Mesenteric fat pad (tissue), 1 donor: ENCODE results near the gene DDX21. TPM values are rescaled to one million over a fixed set of nuclear protein-coding genes. Genes with fewer than 3 reads are reported as not detected.
"Not testable (repeated sequence)": the region's sequence is repeated elsewhere in the genome, so short reads cannot be mapped to it uniquely, and the experiment has no call there.

ENCODE experiments used
- DNase-seq: peaks from one replicate; pipeline ENCODE4 v3.0.0-alpha.2; 2020; ENCODE audit warnings: low spot score
- long read RNA-seq: library from polyadenylated mRNA; unstranded; transcript quantifications from one replicate; pipeline ENCODE4 v2.0.0, GENCODE V29; 2020
- total RNA-seq: library from RNA; stranded (reverse); fragmentation: NEBNext Ultra II Directional; extraction: Animal tissue kit (Norgen Biotek cat#: 25700); gene quantifications from one replicate; pipeline ENCODE4 v1.2.1, GENCODE V29; 2021
- donor health status: DM: yes; HTN: yes; CAD: no.

Gene DDX21
- 110 TPM for total RNA-seq
- long read RNA-seq, full-length matches to known transcripts = 10 of 54 reads
- long read RNA-seq, partial matches to known transcripts = 30 of 54 reads
- long read RNA-seq, other reads (novel, unspliced or antisense) = 14 of 54 reads

- peak; percentile 95 for DNase-seq
Observed at GRCh38 chr10:68955832-68956532, at the start of gene DDX21. Gene DDX21, plus strand, starts transcription at chr10:68956170. Its CDS starts 56 bp downstream, at chr10:68956226.

GRCh38 chr10:68924593-68924992, 31.4 kb upstream of the DDX21 start:
- no peak for DNase-seq

GRCh38 chr10:68925489-68925888, 30.5 kb upstream of the DDX21 start:
- no peak for DNase-seq

GRCh38 chr10:68929157-68929556, 26.8 kb upstream of the DDX21 start:
- DNase-seq = not testable (repeated sequence)

- DNase-seq = not testable (repeated sequence)
Observed at GRCh38 chr10:68929888-68930287, 26.1 kb upstream of the DDX21 start.

- DNase-seq = not testable (repeated sequence)
Observed at GRCh38 chr10:68932860-68933259, 23.1 kb upstream of the DDX21 start.

GRCh38 chr10:68934994-68935393, 21.0 kb upstream of the DDX21 start:
- DNase-seq = no peak

GRCh38 chr10:68938117-68938516, 17.9 kb upstream of the DDX21 start:
- no peak for DNase-seq

- DNase-seq = no peak
Observed at GRCh38 chr10:68938884-68939283, 17.1 kb upstream of the DDX21 start.

GRCh38 chr10:68940917-68941316, 15.1 kb upstream of the DDX21 start:
- DNase-seq = not testable (repeated sequence)

- DNase-seq = no peak
Observed at GRCh38 chr10:68950598-68950997, 5.4 kb upstream of the DDX21 start.

- DNase-seq = no peak
Observed at GRCh38 chr10:68954904-68955303, 1.1 kb upstream of the DDX21 start.

- no peak for DNase-seq
Observed at GRCh38 chr10:68955355-68955831, 577 bp upstream of the DDX21 start.

GRCh38 chr10:68957284-68957615, 1.3 kb downstream of the DDX21 start:
- DNase-seq = no peak

GRCh38 chr10:68957654-68958053, 1.7 kb downstream of the DDX21 start:
- DNase-seq = no peak

GRCh38 chr10:68959695-68960527, 3.9 kb downstream of the DDX21 start:
- DNase-seq = no peak

- no peak for DNase-seq
Observed at GRCh38 chr10:68963151-68963550, 7.2 kb downstream of the DDX21 start.

- no peak for DNase-seq
Observed at GRCh38 chr10:68973975-68974374, 18.0 kb downstream of the DDX21 start.

GRCh38 chr10:68975936-68976473, 20.0 kb downstream of the DDX21 start:
- DNase-seq = not testable (repeated sequence)

- not testable (repeated sequence) for DNase-seq
Observed at GRCh38 chr10:68979738-68980137, 23.8 kb downstream of the DDX21 start.

GRCh38 chr10:68981074-68981473, 25.1 kb downstream of the DDX21 start:
- no peak for DNase-seq

- DNase-seq = no peak
Observed at GRCh38 chr10:68982389-68982788, 26.4 kb downstream of the DDX21 start.
